AG04449 (cell line): ENCODE results near the gene CITED2.

Source experiments
- CTCF ChIA-PET: fragments of 350-600 bp; formaldehyde crosslinking; extraction: SDS; loops from one replicate; lab custom pipeline; 2021; ENCODE audit warnings: antibody characterized with exemption; lab: Yijun Ruan, JAX
- POLR2A ChIA-PET: fragments of 400-600, 350-600 bp; formaldehyde crosslinking; extraction: SDS; loops from one replicate; lab custom pipeline; 2020; ENCODE audit warnings: antibody characterized with exemption, inconsistent platforms; lab: Yijun Ruan, JAX
- DNase-seq: peaks from one replicate; pipeline ENCODE4 v3.0.0-alpha.2; 2010; ENCODE audit warnings: low read depth, low spot score
- H3K4me3 ChIP-seq: 2 replicates; pipeline ENCODE4 v1.5.1; 2011; ENCODE audit warnings: low read depth, mild to moderate bottlenecking, control low read depth, low read length
- CTCF ChIP-seq: IDR thresholded peaks from one replicate; pipeline ENCODE4 v1.5.1; 2011; ENCODE audit warnings: mild to moderate bottlenecking, moderate library complexity, low read length, control low read depth, inconsistent platforms; ENCODE audit not compliant: insufficient read depth; ENCODE audit errors: missing control alignments

The CITED2 gene

GRCh38 chr6:139355777-139356445, 18.5 kb downstream of the CITED2 start:
- DNase-seq: no peak
- TF ChIP-seq CTCF: no peak
- H3K4me3 ChIP-seq: no peak overlapping the region
- CTCF ChIA-PET: interaction anchor here (1.9 to 5.0 kb wide), 2 partner anchors 9 to 137 kb away, joined by 6 to 21 read pairs; no protein-coding TSS in a partner anchor
- POLR2A ChIA-PET: no interaction called here

- TF ChIP-seq CTCF: no peak
- CTCF ChIA-PET: interaction anchor here (0.6 to 5.0 kb wide), 4 partner anchors 9 to 309 kb away, joined by 3 to 21 read pairs (median 5); no protein-coding TSS in a partner anchor
- DNase-seq: no peak
- POLR2A ChIA-PET: interaction anchor here (0.6 kb wide), 1 partner anchor 582 kb away, joined by 3 read pairs; the partner anchor contains the start of gene CCDC28A
- no peak overlapping the region for H3K4me3 ChIP-seq
Observed at GRCh38 chr6:139355172-139355571, 19.3 kb downstream of the CITED2 start.

DNA sequence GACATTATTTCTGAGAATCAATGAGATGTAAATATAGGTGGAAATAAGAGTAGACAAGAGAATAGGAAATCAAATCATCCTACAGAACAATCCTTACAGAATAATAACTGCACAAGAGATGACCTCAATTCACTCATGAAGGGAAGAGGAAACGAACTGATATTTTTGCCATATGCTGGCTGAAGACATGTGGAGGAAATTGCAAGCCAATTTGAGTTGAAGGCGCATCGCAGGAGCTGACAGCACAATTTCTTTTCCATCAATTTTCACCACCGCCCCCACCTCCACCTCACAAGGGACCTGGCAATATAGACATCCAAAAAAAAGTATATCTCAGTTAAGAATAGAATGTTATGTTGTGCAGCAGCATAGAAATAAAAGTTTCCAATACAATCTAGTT, 20.3 kb downstream of the CITED2 start:
- no peak for TF ChIP-seq CTCF
- DNase-seq: no peak
- H3K4me3 ChIP-seq: no peak overlapping the region
- ChIA-PET POLR2A (no interaction called here), CTCF (interaction anchor here (1.2 to 5.0 kb wide), 5 partner anchors 8 to 135 kb away, joined by 4 to 21 read pairs (median 6); no protein-coding TSS in a partner anchor)

DNA sequence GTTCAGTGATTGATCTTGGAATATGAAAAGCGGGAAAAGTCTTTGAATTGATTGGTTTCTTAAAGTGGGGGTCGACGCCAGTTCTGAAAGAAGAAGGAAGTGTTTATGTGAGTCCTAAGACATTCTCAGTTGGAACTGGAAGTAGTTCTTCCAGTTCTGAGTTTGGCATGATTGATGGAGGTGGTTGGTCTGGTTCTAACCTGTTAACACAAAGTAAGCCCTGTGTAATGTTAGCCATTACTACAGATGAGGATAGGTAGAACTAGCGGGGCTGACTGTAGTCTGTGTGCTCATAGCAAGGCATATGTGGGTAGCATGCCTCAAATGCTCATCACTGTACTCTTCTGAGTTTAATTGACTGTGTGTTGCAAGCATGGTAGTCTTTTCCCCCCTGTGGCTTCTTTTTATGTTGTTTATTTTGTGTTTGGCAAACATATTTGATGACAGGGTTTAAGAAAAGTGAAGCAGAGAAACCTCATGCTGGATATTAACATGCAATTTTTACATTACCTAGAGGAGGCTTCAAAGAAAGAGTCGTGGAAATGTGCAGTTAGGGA, 24.9 kb downstream of the CITED2 start:
- no peak for DNase-seq

GRCh38 chr6:139346392-139346791, 28.1 kb downstream of the CITED2 start:
- CTCF ChIA-PET: interaction anchor here (1.2 kb wide), 1 partner anchor 9 kb away, joined by 4 read pairs; no protein-coding TSS in a partner anchor

More for the DNA sequence above, 24.9 kb downstream of the CITED2 start:
- TF ChIP-seq CTCF: no peak
- CTCF ChIA-PET: interaction anchor here (1.4 kb wide), 2 partner anchors 12 to 131 kb away, joined by 5 to 7 read pairs; no protein-coding TSS in a partner anchor
- POLR2A ChIA-PET: no interaction called here
- no peak overlapping the region for H3K4me3 ChIP-seq

More at GRCh38 chr6:139346392-139346791, 28.1 kb downstream of the CITED2 start:
- H3K4me3 ChIP-seq: no peak overlapping the region
- DNase-seq: no peak
- no peak for TF ChIP-seq CTCF
- POLR2A ChIA-PET: no interaction called here
